GM06990 (cell line): ENCODE measurements around the gene DNAJC12.

ENCODE experiments used
- DNase-seq: peaks from one replicate; pipeline ENCODE4 v3.0.0-alpha.2; 2011; ENCODE audit not compliant: insufficient read length; ENCODE audit errors: extremely low read depth
- H3K27me3 ChIP-seq: replicated peaks from 2 replicates; pipeline ENCODE4 v1.6.0; 2011; ENCODE audit warnings: low read length; ENCODE audit not compliant: control insufficient read depth, insufficient read depth
- H3K36me3 ChIP-seq: 2 replicates; pipeline ENCODE4 v1.5.1; 2011; ENCODE audit warnings: low read length; ENCODE audit not compliant: control insufficient read depth, insufficient read depth
- H3K4me3 ChIP-seq: replicated peaks from 2 replicates; pipeline ENCODE4 v1.5.1; 2011; ENCODE audit warnings: low read depth, mild to moderate bottlenecking, control low read depth, low read length
- TF ChIP-seq, protein P1 (sequence below): IDR thresholded peaks from 2 replicates; pipeline ENCODE4 v1.5.1; 2011; ENCODE audit warnings: low read length, control low read depth, mild to moderate bottlenecking, inconsistent platforms; ENCODE audit not compliant: insufficient read depth, poor library complexity, severe bottlenecking

Gene DNAJC12

DNA sequence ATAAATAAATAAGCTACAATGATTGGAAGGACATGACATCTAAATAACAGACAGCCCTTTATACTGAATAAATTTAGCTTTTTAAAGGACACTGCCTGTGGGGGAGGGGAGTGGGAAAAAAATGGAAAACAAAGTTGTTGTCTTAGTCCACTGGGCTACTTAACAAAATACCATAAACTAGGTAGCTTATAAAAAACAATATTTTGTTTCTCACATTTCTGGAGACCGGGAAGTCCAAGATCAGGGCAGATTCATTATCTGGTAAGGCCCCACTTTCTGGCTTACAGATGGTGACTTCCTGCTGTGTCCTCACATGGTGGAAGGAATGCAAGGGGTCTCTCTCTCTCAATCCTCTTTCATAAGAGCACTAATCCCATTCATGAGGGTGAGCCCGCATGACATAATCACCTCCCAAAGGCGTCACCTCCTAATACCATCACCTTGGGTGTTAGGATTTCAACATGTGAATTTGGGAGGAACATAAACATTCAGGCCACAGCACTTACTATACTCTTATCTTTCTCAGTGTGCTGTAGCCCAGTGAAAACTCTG, 43.0 kb downstream of the DNAJC12 start:
- H3K36me3 ChIP-seq: no peaks in the 10 kb centered on the region
- H3K27me3 ChIP-seq: no peaks in the 10 kb centered on the region
- no peak for DNase-seq
- TF ChIP-seq, protein P1, sequence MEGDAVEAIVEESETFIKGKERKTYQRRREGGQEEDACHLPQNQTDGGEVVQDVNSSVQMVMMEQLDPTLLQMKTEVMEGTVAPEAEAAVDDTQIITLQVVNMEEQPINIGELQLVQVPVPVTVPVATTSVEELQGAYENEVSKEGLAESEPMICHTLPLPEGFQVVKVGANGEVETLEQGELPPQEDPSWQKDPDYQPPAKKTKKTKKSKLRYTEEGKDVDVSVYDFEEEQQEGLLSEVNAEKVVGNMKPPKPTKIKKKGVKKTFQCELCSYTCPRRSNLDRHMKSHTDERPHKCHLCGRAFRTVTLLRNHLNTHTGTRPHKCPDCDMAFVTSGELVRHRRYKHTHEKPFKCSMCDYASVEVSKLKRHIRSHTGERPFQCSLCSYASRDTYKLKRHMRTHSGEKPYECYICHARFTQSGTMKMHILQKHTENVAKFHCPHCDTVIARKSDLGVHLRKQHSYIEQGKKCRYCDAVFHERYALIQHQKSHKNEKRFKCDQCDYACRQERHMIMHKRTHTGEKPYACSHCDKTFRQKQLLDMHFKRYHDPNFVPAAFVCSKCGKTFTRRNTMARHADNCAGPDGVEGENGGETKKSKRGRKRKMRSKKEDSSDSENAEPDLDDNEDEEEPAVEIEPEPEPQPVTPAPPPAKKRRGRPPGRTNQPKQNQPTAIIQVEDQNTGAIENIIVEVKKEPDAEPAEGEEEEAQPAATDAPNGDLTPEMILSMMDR: no peak
- no peak overlapping the region for H3K4me3 ChIP-seq

DNA sequence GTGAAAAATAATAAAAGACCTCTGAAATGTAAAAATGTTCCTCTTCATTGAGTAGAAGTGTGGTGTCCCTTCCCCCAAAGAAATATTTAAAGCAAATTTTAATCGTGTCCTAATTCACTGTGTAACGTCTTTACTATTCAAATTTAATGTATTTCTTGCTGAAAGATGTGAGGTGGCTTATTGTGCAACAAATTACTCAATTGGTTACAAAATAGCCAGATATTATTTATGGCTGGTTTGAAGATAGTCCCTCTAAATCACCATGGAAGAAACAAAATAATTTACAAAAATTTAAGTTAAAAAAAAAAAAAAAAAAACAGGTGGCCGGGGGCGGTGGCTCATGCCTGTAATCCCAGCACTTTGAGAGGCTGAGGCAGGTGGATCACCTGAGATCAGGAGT, 43.7 kb downstream of the DNAJC12 start:
- DNase-seq: no peak
- Histone ChIP-seq H3K27me3 (no peaks in the 10 kb centered on the region), H3K36me3 (no peaks in the 10 kb centered on the region), H3K4me3 (no peak overlapping the region)
- TF ChIP-seq, protein P1: no peak

DNA sequence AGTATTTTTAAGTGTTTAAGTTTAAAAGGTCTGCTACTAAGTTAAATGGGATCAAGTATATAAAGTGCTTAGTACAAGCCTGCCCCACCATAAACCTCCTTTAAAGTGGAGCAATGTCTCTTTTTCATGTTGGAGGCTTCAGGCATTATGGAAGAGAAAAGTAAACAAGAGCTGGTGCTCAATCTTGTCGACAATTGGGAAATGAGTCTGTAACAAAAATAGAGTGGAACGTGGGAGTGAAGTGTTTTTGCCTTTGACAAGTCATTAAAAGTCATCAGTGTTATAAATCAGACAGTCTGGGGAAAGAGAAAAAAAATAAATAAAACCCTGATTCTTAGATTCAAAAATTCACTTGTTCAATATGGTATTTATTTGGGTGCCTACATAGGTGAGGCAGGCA, 44.7 kb downstream of the DNAJC12 start:
- TF ChIP-seq, protein P1: no peak
- DNase-seq: no peak
- Histone ChIP-seq H3K36me3 (no peaks in the 10 kb centered on the region), H3K4me3 (no peak overlapping the region), H3K27me3 (no peaks in the 10 kb centered on the region)

DNA sequence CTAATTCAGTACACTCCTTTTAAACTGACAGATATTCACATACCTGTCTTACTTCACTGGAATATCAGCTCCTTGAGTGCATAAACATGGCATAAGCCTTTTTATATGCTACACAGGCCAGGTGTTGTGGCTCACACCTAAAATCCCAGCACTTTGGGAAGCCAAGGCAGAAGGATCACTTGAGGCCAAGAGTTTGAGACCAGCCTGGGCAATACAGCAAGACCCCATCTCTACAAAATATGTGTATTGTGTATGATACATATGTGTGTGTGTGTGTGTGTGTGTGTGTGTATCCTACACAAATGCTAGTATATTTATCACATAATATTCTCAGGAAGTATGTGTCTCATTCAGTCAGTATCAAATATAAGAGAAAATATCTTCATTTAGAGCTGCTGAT, 45.3 kb downstream of the DNAJC12 start:
- no peaks in the 10 kb centered on the region for H3K27me3 ChIP-seq

DNA sequence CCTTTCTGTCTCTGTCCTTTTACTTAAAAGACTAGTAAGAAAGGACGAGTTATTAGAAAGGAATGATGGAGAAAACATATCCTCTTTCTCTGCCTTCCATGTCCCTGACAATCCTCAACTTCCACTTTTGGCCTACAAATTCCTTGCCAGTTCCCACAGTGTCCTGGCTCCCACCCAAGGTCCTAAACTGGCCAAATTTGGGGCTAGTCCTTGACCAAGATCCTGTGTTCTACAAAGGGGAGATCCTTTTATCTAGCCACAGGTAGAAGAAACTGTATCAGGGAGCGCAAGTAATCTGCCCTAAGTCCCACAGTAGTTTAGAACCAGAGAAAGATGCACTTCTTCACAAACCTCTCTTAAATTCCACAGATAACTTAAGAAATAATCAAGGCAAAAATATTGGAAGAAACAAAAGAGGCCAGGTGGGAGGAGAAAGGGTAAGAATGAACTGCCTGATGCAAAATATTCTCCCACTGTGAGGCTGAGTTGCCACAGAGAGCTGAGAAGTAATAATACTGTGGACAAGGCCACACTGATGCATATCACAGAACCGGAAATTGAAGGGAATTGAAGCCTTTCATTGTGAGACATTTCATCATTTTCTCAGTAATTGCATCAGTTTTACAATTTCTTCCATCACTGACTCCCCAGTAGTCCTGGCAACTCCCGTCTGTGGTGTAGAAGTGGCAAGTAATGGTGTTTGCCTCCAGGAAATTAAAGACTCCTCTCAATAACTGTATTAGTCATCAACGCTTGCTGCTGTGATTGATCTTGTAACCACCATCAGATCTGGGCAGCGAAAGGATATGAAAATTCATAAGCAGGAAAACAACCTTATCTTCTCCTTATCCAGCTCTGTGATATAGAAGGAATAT, 47.2 kb downstream of the DNAJC12 start:
- H3K27me3 ChIP-seq: no peaks in the 10 kb centered on the region
- H3K4me3 ChIP-seq: no peak overlapping the region
- TF ChIP-seq, protein P1: no peak
- no peaks in the 10 kb centered on the region for H3K36me3 ChIP-seq
- DNase-seq: peak; percentile 31

More for the DNA sequence above, 45.3 kb downstream of the DNAJC12 start:
- no peak for DNase-seq
- TF ChIP-seq, protein P1: no peak
- no peak overlapping the region for H3K4me3 ChIP-seq
- H3K36me3 ChIP-seq: no peaks in the 10 kb centered on the region
